ENCODE measurements around the gene GABRG3. TPM values are rescaled to one million over a fixed set of nuclear protein-coding genes. Genes with fewer than 3 reads are reported as not detected.

Gene GABRG3
- polyA plus RNA-seq, 1 experiment: not detected

GRCh38 chr15:27479296-27480140 lies 508.5 kb downstream of the GABRG3 start:
- Histone ChIP-seq H3K4me3 (ENCODE audit: low read depth, low read length) (no peak overlapping the region), H3K27ac (ENCODE audit: low read depth, low read length) (no peak overlapping the region), H3K9me3 (ENCODE audit: control insufficient read depth, insufficient read depth, low read length) (no peaks in the 10 kb centered on the region), H3K27me3 (ENCODE audit: control insufficient read depth, insufficient read depth, low read length) (no peaks in the 10 kb centered on the region)
- DNase-seq (ENCODE audit: low read depth, low spot score): no peak
- ChIA-PET POLR2A (no interaction called here), CTCF (no interaction called here)
- TF ChIP-seq, protein P1, sequence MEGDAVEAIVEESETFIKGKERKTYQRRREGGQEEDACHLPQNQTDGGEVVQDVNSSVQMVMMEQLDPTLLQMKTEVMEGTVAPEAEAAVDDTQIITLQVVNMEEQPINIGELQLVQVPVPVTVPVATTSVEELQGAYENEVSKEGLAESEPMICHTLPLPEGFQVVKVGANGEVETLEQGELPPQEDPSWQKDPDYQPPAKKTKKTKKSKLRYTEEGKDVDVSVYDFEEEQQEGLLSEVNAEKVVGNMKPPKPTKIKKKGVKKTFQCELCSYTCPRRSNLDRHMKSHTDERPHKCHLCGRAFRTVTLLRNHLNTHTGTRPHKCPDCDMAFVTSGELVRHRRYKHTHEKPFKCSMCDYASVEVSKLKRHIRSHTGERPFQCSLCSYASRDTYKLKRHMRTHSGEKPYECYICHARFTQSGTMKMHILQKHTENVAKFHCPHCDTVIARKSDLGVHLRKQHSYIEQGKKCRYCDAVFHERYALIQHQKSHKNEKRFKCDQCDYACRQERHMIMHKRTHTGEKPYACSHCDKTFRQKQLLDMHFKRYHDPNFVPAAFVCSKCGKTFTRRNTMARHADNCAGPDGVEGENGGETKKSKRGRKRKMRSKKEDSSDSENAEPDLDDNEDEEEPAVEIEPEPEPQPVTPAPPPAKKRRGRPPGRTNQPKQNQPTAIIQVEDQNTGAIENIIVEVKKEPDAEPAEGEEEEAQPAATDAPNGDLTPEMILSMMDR (IDR thresholded peaks at IDR 0.05; ENCODE audit: low read depth, low read length): no peak

- Histone ChIP-seq H3K27me3 (ENCODE audit: control insufficient read depth, insufficient read depth, low read length) (no peaks in the 10 kb centered on the region), H3K9me3 (ENCODE audit: control insufficient read depth, insufficient read depth, low read length) (no peaks in the 10 kb centered on the region), H3K4me3 (ENCODE audit: low read depth, low read length) (no peak overlapping the region), H3K27ac (ENCODE audit: low read depth, low read length) (no peak overlapping the region)
- POLR2A ChIA-PET: no interaction called here
- CTCF ChIA-PET: no interaction called here
- TF ChIP-seq, protein P1 (IDR thresholded peaks at IDR 0.05; ENCODE audit: low read depth, low read length): no peak
- DNase-seq (ENCODE audit: low read depth, low spot score): no peak
Observed at GRCh38 chr15:27480141-27480530, 509.2 kb downstream of the GABRG3 start.

- ChIA-PET CTCF (no interaction called here), POLR2A (no interaction called here)
- H3K27ac ChIP-seq (ENCODE audit: low read depth, low read length): no peak overlapping the region
- no peaks in the 10 kb centered on the region for H3K27me3 ChIP-seq (ENCODE audit: control insufficient read depth, insufficient read depth, low read length)
- no peaks in the 10 kb centered on the region for H3K9me3 ChIP-seq (ENCODE audit: control insufficient read depth, insufficient read depth, low read length)
- H3K4me3 ChIP-seq (ENCODE audit: low read depth, low read length): no peak overlapping the region
- no peak for DNase-seq (ENCODE audit: low read depth, low spot score)
- TF ChIP-seq, protein P1 (IDR thresholded peaks at IDR 0.05; ENCODE audit: low read depth, low read length): no peak
Observed at GRCh38 chr15:27480642-27481041, 509.7 kb downstream of the GABRG3 start.

DNA sequence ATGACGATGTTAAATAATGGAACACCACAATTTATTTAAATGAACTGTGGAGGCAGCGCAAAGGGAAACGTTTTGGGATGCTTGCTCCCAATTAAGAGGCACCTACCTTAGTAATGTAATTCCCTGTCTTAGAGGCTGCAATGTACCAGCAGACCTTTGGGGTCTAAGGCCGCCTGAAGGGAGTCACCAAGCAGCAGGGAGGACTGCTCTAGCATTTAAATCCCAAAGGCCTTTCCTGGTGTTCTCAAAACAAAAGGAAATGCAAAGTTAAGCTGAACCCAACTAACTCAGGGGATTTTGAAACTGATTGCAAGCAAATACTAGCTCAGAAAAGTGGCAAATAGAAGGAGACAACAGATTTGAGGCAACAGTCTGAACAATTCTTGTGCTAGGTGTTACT lies 510.8 kb downstream of the GABRG3 start:
- Histone ChIP-seq H3K9me3 (ENCODE audit: control insufficient read depth, insufficient read depth, low read length) (no peaks in the 10 kb centered on the region), H3K27ac (ENCODE audit: low read depth, low read length) (no peak overlapping the region), H3K4me3 (ENCODE audit: low read depth, low read length) (no peak overlapping the region), H3K27me3 (ENCODE audit: control insufficient read depth, insufficient read depth, low read length) (no peaks in the 10 kb centered on the region)
- POLR2A ChIA-PET: no interaction called here
- CTCF ChIA-PET: no interaction called here
- TF ChIP-seq, protein P1 (IDR thresholded peaks at IDR 0.05; ENCODE audit: low read depth, low read length): no peak
- no peak for DNase-seq (ENCODE audit: low read depth, low spot score)

GRCh38 chr15:27482287-27482686 lies 511.3 kb downstream of the GABRG3 start:
- Histone ChIP-seq H3K4me3 (ENCODE audit: low read depth, low read length) (no peak overlapping the region), H3K27ac (ENCODE audit: low read depth, low read length) (no peak overlapping the region), H3K9me3 (ENCODE audit: control insufficient read depth, insufficient read depth, low read length) (no peaks in the 10 kb centered on the region), H3K27me3 (ENCODE audit: control insufficient read depth, insufficient read depth, low read length) (no peaks in the 10 kb centered on the region)
- TF ChIP-seq, protein P1 (IDR thresholded peaks at IDR 0.05; ENCODE audit: low read depth, low read length): no peak
- ChIA-PET POLR2A (no interaction called here), CTCF (no interaction called here)
- no peak for DNase-seq (ENCODE audit: low read depth, low spot score)

Data from AG04450 (cell line).